ENCODE measurements around the gene TLE4.

- TF ChIP-seq POLR2A (IDR thresholded peaks at IDR 0.05) (no peak), CTCF (IDR thresholded peaks at IDR 0.05) (no peak)
Observed at GRCh38 chr9:79661279-79661678, 89.5 kb downstream of the TLE4 start.

Measured in breast epithelium (tissue), 3 donors.